Keratinocyte (primary cell): Measurements from ENCODE around the gene EPOP. TPM values are rescaled to one million over a fixed set of nuclear protein-coding genes. Genes with fewer than 3 reads are reported as not detected.
A peak's percentile ranks its signal among the peaks of the same experiment; 100 is the strongest.

Source experiments
- DNase-seq: peaks from one replicate; pipeline ENCODE4 v3.0.0-alpha.2; 2011; ENCODE audit warnings: low read depth, missing footprints, low spot score
- FAIRE-seq: peaks from 2 replicates; lab custom pipeline; 2011; peaks lifted over from hg19 to GRCh38; lab: Jason Lieb, UNC
- H2AFZ ChIP-seq: 2 replicates; pipeline ENCODE4 v1.6.0; 2012; ENCODE audit warnings: low read length, control low read depth, inconsistent platforms; ENCODE audit not compliant: control insufficient read depth
- H3K27ac ChIP-seq: 2 replicates; pipeline ENCODE4 v1.5.1; 2011; ENCODE audit warnings: low read length; ENCODE audit not compliant: control insufficient read depth, insufficient read depth
- H3K27me3 ChIP-seq: 3 replicates; pipeline ENCODE4 v1.6.0; 2011; ENCODE audit warnings: low read length; ENCODE audit not compliant: control insufficient read depth, insufficient read depth; ENCODE audit errors: extremely low read depth
- H3K36me3 ChIP-seq, 2 experiments: 2 replicates in 1 of 2; 3 replicates in 1 of 2; pipeline ENCODE4 v1.5.1; 2011; ENCODE audit warnings: low read length in 2 of 2, mild to moderate bottlenecking in 1 of 2; ENCODE audit not compliant: control insufficient read depth in 2 of 2, insufficient read depth in 2 of 2; ENCODE audit errors: extremely low read depth in 1 of 2
- H3K4me1 ChIP-seq: 3 replicates; pipeline ENCODE4 v1.5.1; 2011; ENCODE audit warnings: low read length; ENCODE audit not compliant: control insufficient read depth, insufficient read depth; ENCODE audit errors: extremely low read depth
- H3K4me2 ChIP-seq: 3 replicates; pipeline ENCODE4 v1.6.0; 2011; ENCODE audit warnings: low read depth, low read length; ENCODE audit not compliant: control insufficient read depth, insufficient read depth; ENCODE audit errors: extremely low read depth
- H3K4me3 ChIP-seq, 3 experiments: fragments of 200-600 bp in 1 of 3; sonication (generic) in 1 of 3; 2 replicates in 2 of 3; 3 replicates in 1 of 3; pipeline ENCODE4 v1.5.1; 2011 to 2016; ENCODE audit warnings: low read length in 3 of 3, mild to moderate bottlenecking in 3 of 3, control low read depth in 2 of 3, inconsistent platforms in 1 of 3, low read depth in 1 of 3, mixed read lengths in 1 of 3, mixed run types in 1 of 3, moderate library complexity in 1 of 3; ENCODE audit not compliant: control insufficient read depth in 2 of 3, insufficient read depth in 2 of 3; ENCODE audit errors: extremely low read depth in 1 of 3
- H3K79me2 ChIP-seq: 2 replicates; pipeline ENCODE4 v1.6.0; 2012; ENCODE audit warnings: low read length; ENCODE audit not compliant: control insufficient read depth, insufficient read depth
- H3K9ac ChIP-seq: 3 replicates; pipeline ENCODE4 v1.6.0; 2011; ENCODE audit warnings: low read length; ENCODE audit not compliant: control insufficient read depth, insufficient read depth; ENCODE audit errors: extremely low read depth
- H3K9me1 ChIP-seq: 3 replicates; pipeline ENCODE4 v1.6.0; 2011; ENCODE audit warnings: low read length; ENCODE audit not compliant: control insufficient read depth, insufficient read depth; ENCODE audit errors: extremely low read depth
- H3K9me3 ChIP-seq: 2 replicates; pipeline ENCODE4 v1.5.1; 2012; ENCODE audit warnings: low read depth, low read length; ENCODE audit not compliant: control insufficient read depth
- H4K20me1 ChIP-seq: 3 replicates; pipeline ENCODE4 v1.6.0; 2011; ENCODE audit warnings: low read length; ENCODE audit not compliant: control insufficient read depth, insufficient read depth; ENCODE audit errors: extremely low read depth
- EZH2 ChIP-seq: IDR thresholded peaks from one replicate; pipeline ENCODE4 v1.6.1; 2012; ENCODE audit warnings: inconsistent platforms, mild to moderate bottlenecking, low read length, moderate library complexity
- dilution Hi-C: fragments of 300-500 bp; cut with MboI; formaldehyde crosslinking; loops from one replicate; pipeline ENCODE4 v1.7.0; 2020; ENCODE audit warnings: low sequenced_read_pairs; ENCODE audit not compliant: extremely low pct_ligation_motif_present
- polyA plus RNA-seq, 5 experiments: library from polyadenylated mRNA; depleted of rRNA in 3 of 5; stranded (reverse) in 3 of 5; stranded (forward) in 1 of 5; unstranded in 1 of 5; fragments of >200 nt; gene quantifications; 1 replicate in 1 of 5; 2 replicates in 3 of 5; 3 replicates in 1 of 5; pipeline versions ENCODE4 v1.2.1 to v1.2.3, GENCODE V29; 2011 to 2012; ENCODE audit warnings: missing spikeins in 2 of 5, low read depth in 1 of 5, low replicate concordance in 1 of 5
- TF ChIP-seq, protein P1 (sequence below), 3 experiments: IDR thresholded peaks in 1 of 3; conservative IDR thresholded peaks in 1 of 3; optimal IDR thresholded peaks in 1 of 3; 2 replicates in 2 of 3; 3 replicates in 1 of 3; pipeline versions ENCODE3 to v1.5.1; 2011; ENCODE audit warnings: low read length in 3 of 3, mild to moderate bottlenecking in 3 of 3, moderate library complexity in 2 of 3, control low read depth in 1 of 3, inconsistent platforms in 1 of 3; ENCODE audit not compliant: insufficient read depth in 2 of 3; ENCODE audit errors: extremely low read depth in 1 of 3

EPOP gene
- polyA plus RNA-seq, 1 donor (not counting 4 experiments of a cell fraction or from before 2014, with no cell fraction given) = 3.2 TPM

DNA sequence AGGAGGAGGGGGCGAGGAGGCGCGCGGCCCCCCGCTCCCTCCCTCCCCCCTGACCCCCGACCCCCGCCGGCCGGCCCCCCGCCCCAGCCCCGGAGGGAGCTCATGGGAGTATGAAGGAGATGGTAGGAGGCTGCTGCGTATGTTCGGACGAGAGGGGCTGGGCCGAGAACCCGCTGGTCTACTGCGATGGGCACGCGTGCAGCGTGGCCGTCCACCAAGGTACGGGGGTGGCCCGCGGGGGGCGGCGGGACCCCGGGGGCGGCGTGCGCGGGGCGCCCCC, 30.7 kb upstream of the EPOP start:
- Histone ChIP-seq H3K9ac (peak overlapping the region; percentile 76), H2AFZ (no peak overlapping the region), H3K4me2 (peak overlapping the region; percentile 91), H3K9me1 (no peaks in the 10 kb centered on the region), H3K36me3 (peaks cover 0 to 7% of the 10 kb centered on the region in 2 experiments), H3K27me3 (no peaks in the 10 kb centered on the region), H3K4me3 (peak overlapping the region; percentile 63 to 88 (median 84)), H4K20me1 (no peaks in the 10 kb centered on the region), H3K9me3 (no peaks in the 10 kb centered on the region), H3K4me1 (peaks cover 32% of the 10 kb centered on the region), H3K27ac (no peak overlapping the region), H3K79me2 (no peaks in the 10 kb centered on the region)
- no peak for FAIRE-seq
- dilution Hi-C loops = no loop called here
- DNase-seq = no peak
- no peak for TF ChIP-seq EZH2
- TF ChIP-seq, protein P1, sequence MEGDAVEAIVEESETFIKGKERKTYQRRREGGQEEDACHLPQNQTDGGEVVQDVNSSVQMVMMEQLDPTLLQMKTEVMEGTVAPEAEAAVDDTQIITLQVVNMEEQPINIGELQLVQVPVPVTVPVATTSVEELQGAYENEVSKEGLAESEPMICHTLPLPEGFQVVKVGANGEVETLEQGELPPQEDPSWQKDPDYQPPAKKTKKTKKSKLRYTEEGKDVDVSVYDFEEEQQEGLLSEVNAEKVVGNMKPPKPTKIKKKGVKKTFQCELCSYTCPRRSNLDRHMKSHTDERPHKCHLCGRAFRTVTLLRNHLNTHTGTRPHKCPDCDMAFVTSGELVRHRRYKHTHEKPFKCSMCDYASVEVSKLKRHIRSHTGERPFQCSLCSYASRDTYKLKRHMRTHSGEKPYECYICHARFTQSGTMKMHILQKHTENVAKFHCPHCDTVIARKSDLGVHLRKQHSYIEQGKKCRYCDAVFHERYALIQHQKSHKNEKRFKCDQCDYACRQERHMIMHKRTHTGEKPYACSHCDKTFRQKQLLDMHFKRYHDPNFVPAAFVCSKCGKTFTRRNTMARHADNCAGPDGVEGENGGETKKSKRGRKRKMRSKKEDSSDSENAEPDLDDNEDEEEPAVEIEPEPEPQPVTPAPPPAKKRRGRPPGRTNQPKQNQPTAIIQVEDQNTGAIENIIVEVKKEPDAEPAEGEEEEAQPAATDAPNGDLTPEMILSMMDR (optimal IDR thresholded peaks at IDR 0.05 in 1 of 3, IDR thresholded peaks at IDR 0.05 in 1 of 3, conservative IDR thresholded peaks at IDR 0.05 in 1 of 3; ENCODE audit: extremely low read depth in 1 of 3, insufficient read depth in 2 of 3, low read length in 3 of 3) = no peak

DNA sequence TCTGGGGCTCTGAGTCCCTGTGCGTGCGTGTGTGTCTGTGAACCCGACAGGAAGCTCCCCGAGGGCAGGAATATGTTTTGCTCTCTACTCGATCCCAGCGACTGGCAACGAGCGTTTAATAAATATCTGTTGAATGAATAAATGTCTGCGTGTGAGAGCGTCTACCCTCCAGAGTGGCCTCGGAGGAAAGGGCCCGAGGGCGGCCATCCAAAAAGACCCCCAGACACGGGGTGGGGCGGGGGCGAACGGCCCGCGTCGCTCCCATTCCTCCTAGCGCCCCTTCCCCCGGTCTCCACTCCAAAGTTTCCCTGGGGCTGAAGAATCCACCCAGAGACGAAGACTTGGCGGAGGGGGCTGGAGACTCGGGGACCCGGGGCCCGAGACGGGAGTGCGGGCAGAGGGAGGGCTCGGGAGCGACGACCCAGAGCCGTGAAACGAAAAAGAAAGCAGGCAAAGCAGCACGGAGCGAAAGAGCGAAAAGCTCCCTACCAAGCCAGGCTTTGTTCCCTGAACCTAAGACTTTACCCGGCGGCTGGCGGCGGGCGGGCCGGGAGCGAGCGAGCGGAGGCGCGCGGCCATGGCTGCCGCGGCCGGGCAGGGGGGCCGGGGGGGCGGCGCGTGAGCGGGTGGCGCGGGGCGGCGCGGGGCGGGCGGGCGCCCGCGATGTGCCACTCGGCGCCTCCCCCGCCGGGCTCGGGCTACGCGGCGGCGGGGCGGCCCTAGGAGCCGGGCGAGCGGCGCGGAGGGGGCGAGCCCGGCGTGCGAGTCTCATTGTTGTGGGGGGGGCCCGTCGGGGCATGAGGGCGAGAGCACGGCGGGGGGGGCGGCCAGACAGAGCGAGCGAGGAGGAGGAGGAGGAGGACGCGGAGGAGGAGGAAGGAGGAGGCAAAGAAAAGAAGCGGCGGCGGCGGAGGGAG, 30.1 kb upstream of the EPOP start, which contains the start of gene MLLT6:
Gene MLLT6 (plus strand): TSS at position 668 of the 917 bp plus-strand sequence. CDS start 360 bp downstream, outside the sequence.
- Histone ChIP-seq H3K4me1 (peaks cover 32% of the 10 kb centered on the region), H3K27ac (peak within 1 kb of the TSS; percentile 72), H3K9me3 (no peaks in the 10 kb centered on the region), H3K36me3 (peaks cover 0 to 4% of the 10 kb centered on the region in 2 experiments), H4K20me1 (no peaks in the 10 kb centered on the region), H3K27me3 (no peaks in the 10 kb centered on the region), H3K9me1 (no peaks in the 10 kb centered on the region), H2AFZ (peak within 1 kb of the TSS; percentile 73), H3K4me2 (peak within 1 kb of the TSS; percentile 96), H3K9ac (peak within 1 kb of the TSS; percentile 85), H3K79me2 (no peaks in the 10 kb centered on the region), H3K4me3 (peak within 1 kb of the TSS; percentile 63 to 88 (median 84))
- TF ChIP-seq, protein P1 (optimal IDR thresholded peaks at IDR 0.05 in 1 of 3, IDR thresholded peaks at IDR 0.05 in 1 of 3, conservative IDR thresholded peaks at IDR 0.05 in 1 of 3; ENCODE audit: extremely low read depth in 1 of 3, insufficient read depth in 2 of 3, low read length in 3 of 3) = no peak
- TF ChIP-seq EZH2 = no peak
- dilution Hi-C loops = no loop called here
- no peak for FAIRE-seq
- DNase-seq = no peak
